HepG2 (cell line): ENCODE measurements around the gene VTN. TPM values are rescaled to one million over a fixed set of nuclear protein-coding genes. Genes with fewer than 3 reads are reported as not detected.
A peak's percentile ranks its signal among the peaks of the same experiment; 100 is the strongest.

Source experiments
- ARNT ChIP-seq: fragments of 450-650 bp; IDR thresholded peaks from 2 replicates; pipeline ENCODE4 v1.6.1; 2017
- FOXP1 ChIP-seq, 2 experiments: fragments of 450-650 bp in 1 of 2; IDR thresholded peaks; 2 replicates each; pipeline ENCODE4 v1.6.1; 2017 to 2018; ENCODE audit warnings: antibody characterized with exemption in 1 of 2
- HNRNPLL ChIP-seq: fragments of 200-400 bp; formaldehyde crosslinking; IDR thresholded peaks from 2 replicates; pipeline ENCODE4 v1.6.1; 2017; ENCODE audit warnings: mild to moderate bottlenecking, low read depth, low read length; ENCODE audit not compliant: poor library complexity, severe bottlenecking
- PHF8 ChIP-seq: sonication (generic); formaldehyde crosslinking; IDR thresholded peaks from 2 replicates; pipeline ENCODE4 v1.5.0; 2020; ENCODE audit warnings: missing genetic modification reagents
- POLR2A ChIP-seq, 2 experiments: IDR thresholded peaks; 2 replicates each; pipeline ENCODE4 v1.6.1; 2011; ENCODE audit warnings: low read depth in 2 of 2, low read length in 2 of 2, mild to moderate bottlenecking in 1 of 2, moderate library complexity in 1 of 2; ENCODE audit not compliant: insufficient read depth in 1 of 2
- SIX1 ChIP-seq: sonication (generic); formaldehyde crosslinking; IDR thresholded peaks from 2 replicates; pipeline ENCODE4 v1.4.0; 2020; ENCODE audit warnings: missing genetic modification reagents, borderline replicate concordance
- U2AF2 ChIP-seq: fragments of 200-400 bp; formaldehyde crosslinking; IDR thresholded peaks from 2 replicates; pipeline ENCODE4 v1.6.1; 2017; ENCODE audit warnings: low read depth, mild to moderate bottlenecking, low read length
- XBP1 ChIP-seq: sonication (generic); formaldehyde crosslinking; IDR thresholded peaks from 2 replicates; pipeline ENCODE4 v1.5.0; 2020; ENCODE audit warnings: missing genetic modification reagents
- ZFP1 ChIP-seq: IDR thresholded peaks from 2 replicates; pipeline ENCODE4 v1.6.1; 2016
- ZNF207 ChIP-seq: fragments of 450-650 bp; IDR thresholded peaks from 2 replicates; pipeline ENCODE4 v1.6.1; 2016; ENCODE audit warnings: antibody characterized with exemption, borderline replicate concordance
- ZNF382 ChIP-seq: sonication (generic); formaldehyde crosslinking; IDR thresholded peaks from 2 replicates; pipeline ENCODE4 v1.5.0; 2020; ENCODE audit warnings: missing genetic modification reagents, mild to moderate bottlenecking, borderline replicate concordance
- ZNF564 ChIP-seq: sonication (generic); formaldehyde crosslinking; IDR thresholded peaks from 2 replicates; pipeline ENCODE4 v1.8.1; 2023; ENCODE audit warnings: mild to moderate bottlenecking, missing genetic modification reagents
- ZNF569 ChIP-seq: sonication (generic); formaldehyde crosslinking; IDR thresholded peaks from 2 replicates; pipeline ENCODE4 v1.5.0; 2020; ENCODE audit warnings: mild to moderate bottlenecking, missing genetic modification reagents, moderate library complexity, borderline replicate concordance
- ZSCAN9 ChIP-seq: IDR thresholded peaks from 2 replicates; pipeline ENCODE4 v1.6.1; 2016; ENCODE audit warnings: borderline replicate concordance
- polyA plus RNA-seq, 8 experiments: library from polyadenylated mRNA; depleted of rRNA in 3 of 8; stranded (reverse) in 7 of 8; unstranded in 1 of 8; fragments of >200 nt; fragmentation: Illumina TruSeq in 4 of 8; extraction: Trizol in 4 of 8; gene quantifications; 2 replicates each; pipeline versions ENCODE4 v1.2.1 to v1.2.3, GENCODE V29; 2011 to 2016; ENCODE audit warnings: low read depth in 4 of 8, missing spikeins in 1 of 8, mixed read lengths in 1 of 8; ENCODE audit not compliant: insufficient read depth in 1 of 8
- total RNA-seq, 5 experiments: library from RNA; depleted of rRNA; stranded (reverse); fragments of >200 nt; fragmentation: Illumina TruSeq; extraction: Trizol; gene quantifications; 2 replicates each; pipeline ENCODE4 v1.2.3, GENCODE V29; 2016; ENCODE audit warnings: low read depth in 1 of 5
- TF ChIP-seq, protein P1 (sequence below): sonication (generic); formaldehyde crosslinking; IDR thresholded peaks from 2 replicates; pipeline ENCODE4 v1.5.1; 2020; ENCODE audit warnings: mild to moderate bottlenecking, missing genetic modification reagents, moderate library complexity
- TF ChIP-seq, protein P2 (sequence below): IDR thresholded peaks from 2 replicates; pipeline ENCODE4 v1.6.1; 2012; ENCODE audit warnings: low read depth, low read length, improper control_type of control experiment
- TF ChIP-seq, protein P3 (sequence below): sonication (generic); formaldehyde crosslinking; conservative IDR thresholded peaks from 2 replicates; pipeline ENCODE4 v1.4.0; 2020; ENCODE audit warnings: missing genetic modification reagents
- TF ChIP-seq, protein P4 (sequence below): sonication (generic); formaldehyde crosslinking; IDR thresholded peaks from 2 replicates; pipeline ENCODE4 v1.9.0; 2021; ENCODE audit warnings: missing genetic modification reagents, borderline replicate concordance
- TF ChIP-seq, protein P5 (sequence below): sonication (generic); formaldehyde crosslinking; IDR thresholded peaks from 2 replicates; pipeline ENCODE4 v1.8.0; 2022; ENCODE audit warnings: mild to moderate bottlenecking, missing genetic modification reagents; ENCODE audit not compliant: insufficient replicate concordance

VTN gene
- total and polyA plus RNA-seq, 2 of the 13 experiments (the other 11 are each of a cell fraction or from before 2014, with no cell fraction given) = 108 to 131 TPM

DNA sequence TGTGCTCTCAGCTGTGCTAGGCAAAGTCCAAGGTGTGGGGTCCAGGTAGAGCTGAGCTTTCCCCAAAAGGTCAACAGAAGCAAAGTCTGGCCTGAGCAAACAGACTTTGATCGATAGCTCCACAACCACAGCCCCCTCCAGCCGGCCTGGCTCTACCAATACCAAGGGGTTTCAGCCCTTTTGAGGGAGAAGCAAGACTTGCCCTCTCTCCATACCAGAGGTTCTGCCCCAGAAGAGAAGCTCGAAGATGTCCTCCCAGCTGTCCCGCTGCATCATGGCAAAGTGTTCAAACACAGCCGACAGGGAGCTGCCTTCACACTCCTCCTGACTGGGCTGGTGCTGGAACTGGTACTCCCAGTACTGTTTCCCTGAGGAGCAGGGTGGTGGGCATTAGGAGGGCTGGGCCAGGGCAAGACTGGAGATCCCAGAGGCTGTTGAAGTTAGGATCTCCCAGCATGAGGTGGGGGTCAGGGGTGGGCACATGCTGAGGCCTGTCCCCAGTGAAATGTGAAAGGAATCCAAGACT lies 1.7 kb downstream of the VTN start (continued):
- TF ChIP-seq HNRNPLL (no peak), ZNF569 (CRISPR knock-in tag) (no peak), ARNT (no peak), ZNF382 (CRISPR knock-in tag) (no peak), ZSCAN9 (CRISPR knock-in tag) (no peak), PHF8 (no peak), POLR2A (IDR thresholded peaks at IDR 0.05; ENCODE audit: insufficient read depth in 1 of 2, low read depth in 2 of 2, low read length in 2 of 2) (peak; percentile 51 to 68; a peak in 3 of 4 replicates), XBP1 (CRISPR knock-in tag) (no peak), ZFP1 (CRISPR knock-in tag) (no peak), ZNF207 (no peak), FOXP1 (IDR thresholded peaks at IDR 0.05) (no peak), FOXP1 (CRISPR knock-in tag; IDR thresholded peaks at IDR 0.05) (peak; percentile 75), SIX1 (peak; percentile 52; the same call in 1 of the 2 replicates), ZNF564 (0 out of 2 replicates have a peak, but pooled peaks have one; percentile 11), U2AF2 (no peak)
- TF ChIP-seq, protein P1, sequence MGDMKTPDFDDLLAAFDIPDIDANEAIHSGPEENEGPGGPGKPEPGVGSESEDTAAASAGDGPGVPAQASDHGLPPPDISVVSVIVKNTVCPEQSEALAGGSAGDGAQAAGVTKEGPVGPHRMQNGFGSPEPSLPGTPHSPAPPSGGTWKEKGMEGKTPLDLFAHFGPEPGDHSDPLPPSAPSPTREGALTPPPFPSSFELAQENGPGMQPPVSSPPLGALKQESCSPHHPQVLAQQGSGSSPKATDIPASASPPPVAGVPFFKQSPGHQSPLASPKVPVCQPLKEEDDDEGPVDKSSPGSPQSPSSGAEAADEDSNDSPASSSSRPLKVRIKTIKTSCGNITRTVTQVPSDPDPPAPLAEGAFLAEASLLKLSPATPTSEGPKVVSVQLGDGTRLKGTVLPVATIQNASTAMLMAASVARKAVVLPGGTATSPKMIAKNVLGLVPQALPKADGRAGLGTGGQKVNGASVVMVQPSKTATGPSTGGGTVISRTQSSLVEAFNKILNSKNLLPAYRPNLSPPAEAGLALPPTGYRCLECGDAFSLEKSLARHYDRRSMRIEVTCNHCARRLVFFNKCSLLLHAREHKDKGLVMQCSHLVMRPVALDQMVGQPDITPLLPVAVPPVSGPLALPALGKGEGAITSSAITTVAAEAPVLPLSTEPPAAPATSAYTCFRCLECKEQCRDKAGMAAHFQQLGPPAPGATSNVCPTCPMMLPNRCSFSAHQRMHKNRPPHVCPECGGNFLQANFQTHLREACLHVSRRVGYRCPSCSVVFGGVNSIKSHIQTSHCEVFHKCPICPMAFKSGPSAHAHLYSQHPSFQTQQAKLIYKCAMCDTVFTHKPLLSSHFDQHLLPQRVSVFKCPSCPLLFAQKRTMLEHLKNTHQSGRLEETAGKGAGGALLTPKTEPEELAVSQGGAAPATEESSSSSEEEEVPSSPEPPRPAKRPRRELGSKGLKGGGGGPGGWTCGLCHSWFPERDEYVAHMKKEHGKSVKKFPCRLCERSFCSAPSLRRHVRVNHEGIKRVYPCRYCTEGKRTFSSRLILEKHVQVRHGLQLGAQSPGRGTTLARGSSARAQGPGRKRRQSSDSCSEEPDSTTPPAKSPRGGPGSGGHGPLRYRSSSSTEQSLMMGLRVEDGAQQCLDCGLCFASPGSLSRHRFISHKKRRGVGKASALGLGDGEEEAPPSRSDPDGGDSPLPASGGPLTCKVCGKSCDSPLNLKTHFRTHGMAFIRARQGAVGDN = peak; percentile 67
- TF ChIP-seq, protein P2, sequence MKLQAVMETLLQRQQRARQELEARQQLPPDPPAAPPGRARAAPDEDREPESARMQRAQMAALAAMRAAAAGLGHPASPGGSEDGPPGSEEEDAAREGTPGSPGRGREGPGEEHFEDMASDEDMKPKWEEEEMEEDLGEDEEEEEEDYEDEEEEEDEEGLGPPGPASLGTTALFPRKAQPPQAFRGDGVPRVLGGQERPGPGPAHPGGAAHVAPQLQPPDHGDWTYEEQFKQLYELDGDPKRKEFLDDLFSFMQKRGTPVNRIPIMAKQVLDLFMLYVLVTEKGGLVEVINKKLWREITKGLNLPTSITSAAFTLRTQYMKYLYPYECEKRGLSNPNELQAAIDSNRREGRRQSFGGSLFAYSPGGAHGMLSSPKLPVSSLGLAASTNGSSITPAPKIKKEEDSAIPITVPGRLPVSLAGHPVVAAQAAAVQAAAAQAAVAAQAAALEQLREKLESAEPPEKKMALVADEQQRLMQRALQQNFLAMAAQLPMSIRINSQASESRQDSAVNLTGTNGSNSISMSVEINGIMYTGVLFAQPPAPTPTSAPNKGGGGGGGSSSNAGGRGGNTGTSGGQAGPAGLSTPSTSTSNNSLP = peak; percentile 42; the same call in 1 of the 2 replicates
- TF ChIP-seq, protein P3, sequence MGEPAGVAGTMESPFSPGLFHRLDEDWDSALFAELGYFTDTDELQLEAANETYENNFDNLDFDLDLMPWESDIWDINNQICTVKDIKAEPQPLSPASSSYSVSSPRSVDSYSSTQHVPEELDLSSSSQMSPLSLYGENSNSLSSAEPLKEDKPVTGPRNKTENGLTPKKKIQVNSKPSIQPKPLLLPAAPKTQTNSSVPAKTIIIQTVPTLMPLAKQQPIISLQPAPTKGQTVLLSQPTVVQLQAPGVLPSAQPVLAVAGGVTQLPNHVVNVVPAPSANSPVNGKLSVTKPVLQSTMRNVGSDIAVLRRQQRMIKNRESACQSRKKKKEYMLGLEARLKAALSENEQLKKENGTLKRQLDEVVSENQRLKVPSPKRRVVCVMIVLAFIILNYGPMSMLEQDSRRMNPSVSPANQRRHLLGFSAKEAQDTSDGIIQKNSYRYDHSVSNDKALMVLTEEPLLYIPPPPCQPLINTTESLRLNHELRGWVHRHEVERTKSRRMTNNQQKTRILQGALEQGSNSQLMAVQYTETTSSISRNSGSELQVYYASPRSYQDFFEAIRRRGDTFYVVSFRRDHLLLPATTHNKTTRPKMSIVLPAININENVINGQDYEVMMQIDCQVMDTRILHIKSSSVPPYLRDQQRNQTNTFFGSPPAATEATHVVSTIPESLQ (CRISPR knock-in tag) = no peak
- TF ChIP-seq, protein P4, sequence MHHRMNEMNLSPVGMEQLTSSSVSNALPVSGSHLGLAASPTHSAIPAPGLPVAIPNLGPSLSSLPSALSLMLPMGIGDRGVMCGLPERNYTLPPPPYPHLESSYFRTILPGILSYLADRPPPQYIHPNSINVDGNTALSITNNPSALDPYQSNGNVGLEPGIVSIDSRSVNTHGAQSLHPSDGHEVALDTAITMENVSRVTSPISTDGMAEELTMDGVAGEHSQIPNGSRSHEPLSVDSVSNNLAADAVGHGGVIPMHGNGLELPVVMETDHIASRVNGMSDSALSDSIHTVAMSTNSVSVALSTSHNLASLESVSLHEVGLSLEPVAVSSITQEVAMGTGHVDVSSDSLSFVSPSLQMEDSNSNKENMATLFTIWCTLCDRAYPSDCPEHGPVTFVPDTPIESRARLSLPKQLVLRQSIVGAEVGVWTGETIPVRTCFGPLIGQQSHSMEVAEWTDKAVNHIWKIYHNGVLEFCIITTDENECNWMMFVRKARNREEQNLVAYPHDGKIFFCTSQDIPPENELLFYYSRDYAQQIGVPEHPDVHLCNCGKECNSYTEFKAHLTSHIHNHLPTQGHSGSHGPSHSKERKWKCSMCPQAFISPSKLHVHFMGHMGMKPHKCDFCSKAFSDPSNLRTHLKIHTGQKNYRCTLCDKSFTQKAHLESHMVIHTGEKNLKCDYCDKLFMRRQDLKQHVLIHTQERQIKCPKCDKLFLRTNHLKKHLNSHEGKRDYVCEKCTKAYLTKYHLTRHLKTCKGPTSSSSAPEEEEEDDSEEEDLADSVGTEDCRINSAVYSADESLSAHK (CRISPR knock-in tag) = no peak
- TF ChIP-seq, protein P5, sequence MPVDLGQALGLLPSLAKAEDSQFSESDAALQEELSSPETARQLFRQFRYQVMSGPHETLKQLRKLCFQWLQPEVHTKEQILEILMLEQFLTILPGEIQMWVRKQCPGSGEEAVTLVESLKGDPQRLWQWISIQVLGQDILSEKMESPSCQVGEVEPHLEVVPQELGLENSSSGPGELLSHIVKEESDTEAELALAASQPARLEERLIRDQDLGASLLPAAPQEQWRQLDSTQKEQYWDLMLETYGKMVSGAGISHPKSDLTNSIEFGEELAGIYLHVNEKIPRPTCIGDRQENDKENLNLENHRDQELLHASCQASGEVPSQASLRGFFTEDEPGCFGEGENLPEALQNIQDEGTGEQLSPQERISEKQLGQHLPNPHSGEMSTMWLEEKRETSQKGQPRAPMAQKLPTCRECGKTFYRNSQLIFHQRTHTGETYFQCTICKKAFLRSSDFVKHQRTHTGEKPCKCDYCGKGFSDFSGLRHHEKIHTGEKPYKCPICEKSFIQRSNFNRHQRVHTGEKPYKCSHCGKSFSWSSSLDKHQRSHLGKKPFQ = no peak
